HG02588 (cell line): ENCODE results near the gene NXPH2.
"Not testable (repeated sequence)": the region's sequence is repeated elsewhere in the genome, so short reads cannot be mapped to it uniquely, and the experiment has no call there.

Experiments
- ATAC-seq: cut with Tn5 transposase; IDR thresholded peaks from one replicate; pipeline ENCODE4 v1.9.1; 2021; ENCODE audit warnings: mild to moderate bottlenecking, moderate library complexity; ENCODE audit not compliant: unreplicated experiment

NXPH2 gene

GRCh38 chr2:138760676-138761075, 19.5 kb downstream of the NXPH2 start:
- no peak for ATAC-seq

- ATAC-seq: no peak
Measured at GRCh38 chr2:138757384-138757783, 22.8 kb downstream of the NXPH2 start.

- no peak for ATAC-seq
Measured at GRCh38 chr2:138752197-138752956, 27.8 kb downstream of the NXPH2 start.

- no peak for ATAC-seq
Measured at GRCh38 chr2:138744713-138745112, 35.5 kb downstream of the NXPH2 start.

GRCh38 chr2:138742441-138743057, 37.6 kb downstream of the NXPH2 start:
- no peak for ATAC-seq

GRCh38 chr2:138741851-138742250, 38.3 kb downstream of the NXPH2 start:
- ATAC-seq: no peak

- not testable (repeated sequence) for ATAC-seq
Measured at GRCh38 chr2:138737009-138737554, 43.1 kb downstream of the NXPH2 start.

GRCh38 chr2:138732651-138733050, 47.5 kb downstream of the NXPH2 start:
- no peak for ATAC-seq

GRCh38 chr2:138730497-138731030, 49.6 kb downstream of the NXPH2 start:
- peak; percentile 93 for ATAC-seq

GRCh38 chr2:138727956-138728355, 52.2 kb downstream of the NXPH2 start:
- ATAC-seq: no peak

- ATAC-seq: no peak
Measured at GRCh38 chr2:138726681-138727080, 53.5 kb downstream of the NXPH2 start.

GRCh38 chr2:138724729-138725459, 55.3 kb downstream of the NXPH2 start:
- ATAC-seq: no peak

- no peak for ATAC-seq
Measured at GRCh38 chr2:138724327-138724726, 55.9 kb downstream of the NXPH2 start.

GRCh38 chr2:138723196-138723987, 56.8 kb downstream of the NXPH2 start:
- no peak for ATAC-seq

GRCh38 chr2:138722316-138722715, 57.9 kb downstream of the NXPH2 start:
- ATAC-seq: no peak

- ATAC-seq: no peak
Measured at GRCh38 chr2:138720035-138720838, 60.0 kb downstream of the NXPH2 start.

GRCh38 chr2:138718405-138718804, 61.8 kb downstream of the NXPH2 start:
- no peak for ATAC-seq

GRCh38 chr2:138716183-138716582, 64.0 kb downstream of the NXPH2 start:
- peak; percentile 26 for ATAC-seq

GRCh38 chr2:138713504-138713903, 66.7 kb downstream of the NXPH2 start:
- no peak for ATAC-seq

- no peak for ATAC-seq
Measured at GRCh38 chr2:138713069-138713496, 67.1 kb downstream of the NXPH2 start.
